ENCODE results near the gene UNC13A. TPM values are rescaled to one million over a fixed set of nuclear protein-coding genes. Genes with fewer than 3 reads are reported as not detected.

The UNC13A gene
- total and polyA plus RNA-seq, 2 of the 13 experiments (the other 11 are each of a cell fraction or from before 2014, with no cell fraction given): 0.11 to 0.45 TPM

DNA sequence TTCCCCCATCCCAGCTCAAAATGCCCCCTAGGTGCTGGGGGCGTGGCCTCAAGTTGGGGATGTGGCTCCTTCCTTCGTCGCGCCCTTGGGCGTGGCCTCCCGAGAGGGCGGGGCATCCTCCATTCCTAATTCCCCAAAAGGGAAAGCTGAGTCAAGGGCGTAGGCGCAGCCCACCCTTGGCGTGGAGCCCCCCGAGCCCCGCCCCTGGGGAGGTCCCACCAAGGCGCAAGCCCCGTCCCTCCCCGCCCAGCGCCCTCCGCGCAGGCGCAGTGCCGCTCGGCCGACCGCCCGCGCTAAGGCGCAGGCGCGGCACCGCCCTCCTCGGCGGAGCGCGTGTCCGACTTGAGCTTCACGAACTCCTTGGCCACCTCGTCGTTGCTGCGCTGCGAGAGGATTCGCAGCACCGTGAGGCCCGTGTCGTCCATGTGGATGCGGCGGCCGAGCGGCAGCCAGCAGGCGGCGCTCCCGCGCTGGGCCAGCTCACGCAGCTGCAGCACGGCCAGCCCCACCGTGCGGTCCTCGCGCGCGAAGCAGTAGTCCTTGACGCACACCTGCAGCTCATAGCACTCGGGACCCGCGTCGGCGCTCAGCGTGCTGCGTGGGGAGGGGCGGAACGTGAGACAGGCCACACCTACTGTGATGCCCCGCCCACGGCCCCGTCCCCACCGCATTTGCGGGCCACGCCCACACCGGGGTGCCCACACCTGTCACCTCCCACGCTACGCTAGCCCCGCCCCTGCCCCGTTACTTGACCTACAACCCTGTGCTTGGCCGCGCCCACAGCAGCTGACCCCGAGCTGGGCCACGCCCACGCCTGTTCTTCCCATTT is 82.2 kb downstream of the UNC13A start (continued):
- TF ChIP-seq ZBTB1 (CRISPR knock-in tag; IDR thresholded peaks at IDR 0.05; ENCODE audit: borderline replicate concordance) (no peak), GLI4 (CRISPR knock-in tag; IDR thresholded peaks at IDR 0.05; ENCODE audit: borderline replicate concordance) (peak; percentile 99), TMF1 (CRISPR knock-in tag; IDR thresholded peaks at IDR 0.05; ENCODE audit: low read depth) (peak; percentile 98), RELA (CRISPR knock-in tag; IDR thresholded peaks at IDR 0.05) (peak; percentile 89), FOXA1 (IDR thresholded peaks at IDR 0.05) (no peak), FOXA1 (CRISPR knock-in tag; IDR thresholded peaks at IDR 0.05) (no peak; the same call in 1 of the 2 replicates), ATF1 (CRISPR knock-in tag; IDR thresholded peaks at IDR 0.05) (no peak), ZNF549 (CRISPR knock-in tag; IDR thresholded peaks at IDR 0.05) (0 out of 2 replicates have a peak, but pooled peaks have one; percentile 87), GATAD2A (CRISPR knock-in tag; IDR thresholded peaks at IDR 0.05) (peak; percentile 21; the same call in 1 of the 2 replicates), ZSCAN21 (CRISPR knock-in tag; IDR thresholded peaks at IDR 0.05; ENCODE audit: borderline replicate concordance) (peak; percentile 99), FOSL2 (CRISPR knock-in tag; IDR thresholded peaks at IDR 0.05) (peak; percentile 52; the same call in 1 of the 2 replicates), ZNF709 (CRISPR knock-in tag; IDR thresholded peaks at IDR 0.05) (peak; percentile 99), ZNF792 (CRISPR knock-in tag; IDR thresholded peaks at IDR 0.05) (peak; percentile 97), TRIM24 (CRISPR knock-in tag; IDR thresholded peaks at IDR 0.05) (no peak), ZNF543 (CRISPR knock-in tag; IDR thresholded peaks at IDR 0.05) (peak; percentile 98), PCBP1 (IDR thresholded peaks at IDR 0.05; ENCODE audit: borderline replicate concordance, low read depth, low read length) (no peak), ZNF749 (CRISPR knock-in tag; IDR thresholded peaks at IDR 0.05; ENCODE audit: borderline replicate concordance) (peak; percentile 99), MED13 (CRISPR knock-in tag; IDR thresholded peaks at IDR 0.05) (peak; percentile 87; the same call in 1 of the 2 replicates), NFATC3 (CRISPR knock-in tag; IDR thresholded peaks at IDR 0.05) (peak; percentile 97; the same call in 1 of the 2 replicates), TOE1 (CRISPR knock-in tag; IDR thresholded peaks at IDR 0.05) (no peak; the same call in 1 of the 2 replicates), MTF2 (CRISPR knock-in tag; IDR thresholded peaks at IDR 0.05; ENCODE audit: borderline replicate concordance) (peak; percentile 97; the same call in 1 of the 2 replicates)
- TF ChIP-seq, protein P1, sequence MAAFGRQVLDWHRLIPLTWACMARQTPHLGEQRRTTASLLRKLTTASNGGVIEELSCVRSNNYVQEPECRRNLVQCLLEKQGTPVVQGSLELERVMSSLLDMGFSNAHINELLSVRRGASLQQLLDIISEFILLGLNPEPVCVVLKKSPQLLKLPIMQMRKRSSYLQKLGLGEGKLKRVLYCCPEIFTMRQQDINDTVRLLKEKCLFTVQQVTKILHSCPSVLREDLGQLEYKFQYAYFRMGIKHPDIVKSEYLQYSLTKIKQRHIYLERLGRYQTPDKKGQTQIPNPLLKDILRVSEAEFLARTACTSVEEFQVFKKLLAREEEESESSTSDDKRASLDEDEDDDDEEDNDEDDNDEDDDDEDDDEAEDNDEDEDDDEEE (CRISPR knock-in tag; IDR thresholded peaks at IDR 0.05): peak; percentile 99
- TF ChIP-seq, protein P2, sequence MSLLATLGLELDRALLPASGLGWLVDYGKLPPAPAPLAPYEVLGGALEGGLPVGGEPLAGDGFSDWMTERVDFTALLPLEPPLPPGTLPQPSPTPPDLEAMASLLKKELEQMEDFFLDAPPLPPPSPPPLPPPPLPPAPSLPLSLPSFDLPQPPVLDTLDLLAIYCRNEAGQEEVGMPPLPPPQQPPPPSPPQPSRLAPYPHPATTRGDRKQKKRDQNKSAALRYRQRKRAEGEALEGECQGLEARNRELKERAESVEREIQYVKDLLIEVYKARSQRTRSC (CRISPR knock-in tag; IDR thresholded peaks at IDR 0.05; ENCODE audit: low read depth): peak; percentile 100
- TF ChIP-seq, protein P3, sequence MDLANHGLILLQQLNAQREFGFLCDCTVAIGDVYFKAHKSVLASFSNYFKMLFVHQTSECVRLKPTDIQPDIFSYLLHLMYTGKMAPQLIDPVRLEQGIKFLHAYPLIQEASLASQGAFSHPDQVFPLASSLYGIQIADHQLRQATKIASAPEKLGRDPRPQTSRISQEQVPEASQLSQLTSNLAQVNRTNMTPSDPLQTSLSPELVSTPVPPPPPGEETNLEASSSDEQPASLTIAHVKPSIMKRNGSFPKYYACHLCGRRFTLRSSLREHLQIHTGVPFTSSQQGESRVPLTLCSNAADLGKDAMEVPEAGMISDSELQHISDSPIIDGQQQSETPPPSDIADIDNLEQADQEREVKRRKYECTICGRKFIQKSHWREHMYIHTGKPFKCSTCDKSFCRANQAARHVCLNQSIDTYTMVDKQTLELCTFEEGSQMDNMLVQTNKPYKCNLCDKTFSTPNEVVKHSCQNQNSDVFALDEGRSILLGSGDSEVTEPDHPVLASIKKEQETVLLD (CRISPR knock-in tag; IDR thresholded peaks at IDR 0.05; ENCODE audit: low read depth): peak; percentile 92
- TF ChIP-seq, protein P4, sequence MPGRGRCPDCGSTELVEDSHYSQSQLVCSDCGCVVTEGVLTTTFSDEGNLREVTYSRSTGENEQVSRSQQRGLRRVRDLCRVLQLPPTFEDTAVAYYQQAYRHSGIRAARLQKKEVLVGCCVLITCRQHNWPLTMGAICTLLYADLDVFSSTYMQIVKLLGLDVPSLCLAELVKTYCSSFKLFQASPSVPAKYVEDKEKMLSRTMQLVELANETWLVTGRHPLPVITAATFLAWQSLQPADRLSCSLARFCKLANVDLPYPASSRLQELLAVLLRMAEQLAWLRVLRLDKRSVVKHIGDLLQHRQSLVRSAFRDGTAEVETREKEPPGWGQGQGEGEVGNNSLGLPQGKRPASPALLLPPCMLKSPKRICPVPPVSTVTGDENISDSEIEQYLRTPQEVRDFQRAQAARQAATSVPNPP (CRISPR knock-in tag; IDR thresholded peaks at IDR 0.05): peak; percentile 98
- TF ChIP-seq, protein P5, sequence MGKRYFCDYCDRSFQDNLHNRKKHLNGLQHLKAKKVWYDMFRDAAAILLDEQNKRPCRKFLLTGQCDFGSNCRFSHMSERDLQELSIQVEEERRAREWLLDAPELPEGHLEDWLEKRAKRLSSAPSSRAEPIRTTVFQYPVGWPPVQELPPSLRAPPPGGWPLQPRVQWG (CRISPR knock-in tag; IDR thresholded peaks at IDR 0.05; ENCODE audit: borderline replicate concordance, low read depth): peak; percentile 69; the same call in 1 of the 2 replicates

All from HepG2 (cell line).